Colonic mucosa (tissue), 4 donors: ENCODE measurements around the gene YPEL5. TPM values are rescaled to one million over a fixed set of nuclear protein-coding genes. Genes with fewer than 3 reads are reported as not detected.

Source experiments
- DNase-seq: peaks from one replicate; pipeline ENCODE4 v3.0.0-alpha.2; 2020
- H3K27ac ChIP-seq: fragments of 200-600 bp; one replicate; pipeline ENCODE4 v1.8.0; 2021
- H3K27me3 ChIP-seq: fragments of 200-600 bp; one replicate; pipeline ENCODE4 v1.8.0; 2021
- H3K36me3 ChIP-seq: fragments of 200-600 bp; one replicate; pipeline ENCODE4 v1.8.0; 2021
- H3K4me1 ChIP-seq: fragments of 200-600 bp; one replicate; pipeline ENCODE4 v1.8.0; 2021; ENCODE audit warnings: mild to moderate bottlenecking
- H3K4me3 ChIP-seq: fragments of 200-600 bp; one replicate; pipeline ENCODE4 v1.8.0; 2021
- H3K9ac ChIP-seq, 2 donors: one replicate each; pipeline ENCODE4 v1.7.0; 2013; ENCODE audit warnings: control low read depth in 2 of 2, low read depth in 2 of 2, low read length in 2 of 2
- H3K9me3 ChIP-seq: fragments of 200-600 bp; one replicate; pipeline ENCODE4 v1.8.0; 2021
- intact Hi-C: fragments of 100-400 bp; cut with DNase I; formaldehyde crosslinking; loops from one replicate; pipeline ENCODE4 v1.14.1; 2022
- total RNA-seq, 2 donors: library from RNA; stranded (reverse); fragmentation: NEBNext Ultra II Directional in 1 of 2; extraction: Animal tissue kit (Norgen Biotek cat#: 25700) in 1 of 2; gene quantifications; one replicate each; pipeline ENCODE4 v1.2.1, GENCODE V29; 2021
- TF ChIP-seq, protein P1 (sequence below): fragments of 200-600 bp; IDR thresholded peaks from one replicate; pipeline ENCODE4 v1.8.0; 2022; ENCODE audit warnings: antibody characterized with exemption, mild to moderate bottlenecking
- donor health status: healthy.
- donor health status: DM: no; HTN: no; CAD: no.
- donor health status: DM: no; HTN: no; CAD: no.

Gene YPEL5
- total RNA-seq, 2 donors from 2014 or later: 26.7 to 78.7 TPM

DNA sequence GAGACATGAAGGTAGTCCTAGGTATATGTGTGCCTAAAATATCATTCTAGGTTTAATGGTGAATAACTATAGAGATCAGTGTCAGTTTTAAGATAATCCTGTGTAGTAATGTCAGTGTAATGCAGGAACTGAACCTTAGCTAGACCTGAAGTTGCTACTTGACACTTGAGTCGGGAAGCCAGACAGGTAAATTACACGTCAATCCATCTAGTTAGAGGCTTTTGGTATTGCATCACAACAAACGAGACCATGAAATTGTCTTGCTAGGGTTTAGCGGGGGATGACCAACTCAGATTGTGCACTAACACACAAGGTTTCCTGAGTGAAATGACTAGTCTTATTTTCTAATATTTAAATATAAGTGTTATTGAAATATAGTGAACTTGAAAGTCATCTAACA is 2.0 kb downstream of the YPEL5 start:
- no peaks in the 10 kb centered on the region for H3K9me3 ChIP-seq
- H3K4me3 ChIP-seq: no peak overlapping the region
- intact Hi-C loops: no loop called here
- DNase-seq: no peak
- no peak overlapping the region for H3K9ac ChIP-seq
- H3K27ac ChIP-seq: no peak overlapping the region
- H3K36me3 ChIP-seq: no peaks in the 10 kb centered on the region
- H3K4me1 ChIP-seq: peaks cover 10% of the 10 kb centered on the region
- H3K27me3 ChIP-seq: no peaks in the 10 kb centered on the region
- TF ChIP-seq, protein P1, sequence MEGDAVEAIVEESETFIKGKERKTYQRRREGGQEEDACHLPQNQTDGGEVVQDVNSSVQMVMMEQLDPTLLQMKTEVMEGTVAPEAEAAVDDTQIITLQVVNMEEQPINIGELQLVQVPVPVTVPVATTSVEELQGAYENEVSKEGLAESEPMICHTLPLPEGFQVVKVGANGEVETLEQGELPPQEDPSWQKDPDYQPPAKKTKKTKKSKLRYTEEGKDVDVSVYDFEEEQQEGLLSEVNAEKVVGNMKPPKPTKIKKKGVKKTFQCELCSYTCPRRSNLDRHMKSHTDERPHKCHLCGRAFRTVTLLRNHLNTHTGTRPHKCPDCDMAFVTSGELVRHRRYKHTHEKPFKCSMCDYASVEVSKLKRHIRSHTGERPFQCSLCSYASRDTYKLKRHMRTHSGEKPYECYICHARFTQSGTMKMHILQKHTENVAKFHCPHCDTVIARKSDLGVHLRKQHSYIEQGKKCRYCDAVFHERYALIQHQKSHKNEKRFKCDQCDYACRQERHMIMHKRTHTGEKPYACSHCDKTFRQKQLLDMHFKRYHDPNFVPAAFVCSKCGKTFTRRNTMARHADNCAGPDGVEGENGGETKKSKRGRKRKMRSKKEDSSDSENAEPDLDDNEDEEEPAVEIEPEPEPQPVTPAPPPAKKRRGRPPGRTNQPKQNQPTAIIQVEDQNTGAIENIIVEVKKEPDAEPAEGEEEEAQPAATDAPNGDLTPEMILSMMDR: no peak

DNA sequence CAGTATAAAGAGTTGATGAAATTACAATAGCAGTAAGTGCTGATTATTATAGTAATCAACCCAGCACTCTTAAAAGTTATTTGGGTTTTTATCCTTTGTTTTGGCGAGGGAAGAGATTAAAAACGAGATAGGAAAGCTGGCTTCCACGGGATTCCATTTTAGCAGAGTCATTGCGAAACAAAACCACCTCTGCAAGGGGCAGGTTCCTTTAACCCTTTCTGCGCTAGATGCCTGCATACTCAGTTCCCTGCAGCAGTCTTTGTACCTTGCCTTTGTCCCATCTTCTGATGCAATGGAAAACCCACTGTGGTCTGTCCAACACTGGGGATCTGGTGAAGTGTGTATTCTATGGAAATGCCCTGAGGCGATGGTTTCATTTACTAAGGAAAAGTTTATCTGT is 2.7 kb downstream of the YPEL5 start:
- no peaks in the 10 kb centered on the region for H3K9me3 ChIP-seq
- H3K9ac ChIP-seq: no peak overlapping the region
- H3K4me3 ChIP-seq: no peak overlapping the region
- TF ChIP-seq, protein P1: no peak
- H3K27me3 ChIP-seq: no peaks in the 10 kb centered on the region
- peaks cover 10% of the 10 kb centered on the region for H3K4me1 ChIP-seq
- H3K27ac ChIP-seq: no peak overlapping the region
- no peak for DNase-seq
- H3K36me3 ChIP-seq: no peaks in the 10 kb centered on the region
- intact Hi-C loops: no loop called here

DNA sequence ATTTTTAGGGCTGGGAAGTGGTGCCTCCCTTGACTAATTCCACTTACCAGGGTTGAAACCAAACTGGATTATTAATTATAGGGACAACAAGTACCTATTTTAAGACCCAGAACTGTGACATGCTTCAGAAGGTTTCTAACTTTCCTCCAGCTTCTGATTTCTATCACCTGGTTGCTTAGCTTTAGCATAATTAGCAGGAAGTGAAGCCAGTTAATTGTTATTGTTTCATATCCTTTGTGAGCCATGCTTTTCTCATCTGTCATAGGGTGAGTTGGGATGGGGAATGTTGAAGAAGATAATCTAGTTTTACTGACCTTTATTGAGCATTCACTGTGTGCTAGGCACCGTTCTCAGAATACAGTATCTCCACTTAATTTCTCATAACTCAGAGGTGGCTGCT is 3.2 kb downstream of the YPEL5 start:
- no peak overlapping the region for H3K9ac ChIP-seq
- H3K27ac ChIP-seq: no peak overlapping the region
- TF ChIP-seq, protein P1: no peak
- no peaks in the 10 kb centered on the region for H3K9me3 ChIP-seq
- DNase-seq: no peak
- H3K4me3 ChIP-seq: no peak overlapping the region
- no peaks in the 10 kb centered on the region for H3K36me3 ChIP-seq
- peaks cover 10% of the 10 kb centered on the region for H3K4me1 ChIP-seq
- H3K27me3 ChIP-seq: no peaks in the 10 kb centered on the region
- intact Hi-C loops: no loop called here

DNA sequence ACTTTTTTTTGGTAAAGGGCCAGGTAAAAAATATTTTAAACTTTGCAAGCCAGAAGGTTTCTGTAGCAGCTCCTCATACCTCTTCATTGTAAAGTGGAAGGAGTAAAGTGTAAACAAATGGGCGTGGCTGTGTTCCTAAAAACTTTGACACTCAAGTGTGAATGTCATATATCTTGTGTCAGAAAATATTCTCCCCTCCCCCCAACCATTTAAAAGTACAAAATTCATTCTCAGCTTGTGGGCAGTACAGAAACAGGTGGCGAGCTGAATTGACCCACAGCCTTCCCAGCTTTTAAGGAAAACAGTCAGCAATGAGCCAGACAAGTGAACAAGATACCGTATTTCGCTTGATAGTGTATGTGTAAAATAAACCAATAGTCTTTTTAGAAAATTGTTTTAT is 4.0 kb downstream of the YPEL5 start:
- no peaks in the 10 kb centered on the region for H3K9me3 ChIP-seq
- no peak overlapping the region for H3K4me3 ChIP-seq
- peaks cover 18% of the 10 kb centered on the region for H3K4me1 ChIP-seq
- TF ChIP-seq, protein P1: no peak
- intact Hi-C loops: no loop called here
- no peak overlapping the region for H3K27ac ChIP-seq
- no peaks in the 10 kb centered on the region for H3K36me3 ChIP-seq
- no peak for DNase-seq
- no peaks in the 10 kb centered on the region for H3K27me3 ChIP-seq
- no peak overlapping the region for H3K9ac ChIP-seq

DNA sequence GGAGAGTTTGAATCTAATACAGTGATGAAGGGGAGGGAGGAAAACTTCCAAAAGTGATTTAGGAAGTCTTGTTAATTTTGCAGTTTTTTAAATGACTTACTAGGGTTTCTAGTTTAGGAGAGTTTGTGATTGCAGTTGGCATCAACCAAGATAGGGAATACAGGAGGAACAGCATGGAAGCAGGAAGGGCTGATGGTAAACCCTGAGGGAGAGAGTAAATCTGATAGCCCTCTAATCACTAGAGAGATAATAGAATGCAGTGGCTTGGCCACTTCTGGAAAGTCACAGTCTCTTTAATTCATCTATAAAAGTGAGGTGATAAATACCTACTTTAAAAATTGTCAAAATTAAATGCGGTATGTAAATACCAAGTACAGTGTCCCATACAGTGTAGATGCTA is 5.6 kb downstream of the YPEL5 start:
- Histone ChIP-seq H3K4me1 (peaks cover 19% of the 10 kb centered on the region), H3K36me3 (no peaks in the 10 kb centered on the region), H3K9me3 (no peaks in the 10 kb centered on the region), H3K27ac (no peak overlapping the region), H3K4me3 (no peak overlapping the region), H3K9ac (no peak overlapping the region), H3K27me3 (no peaks in the 10 kb centered on the region)
- intact Hi-C loops: no loop called here
- TF ChIP-seq, protein P1: no peak
- no peak for DNase-seq

DNA sequence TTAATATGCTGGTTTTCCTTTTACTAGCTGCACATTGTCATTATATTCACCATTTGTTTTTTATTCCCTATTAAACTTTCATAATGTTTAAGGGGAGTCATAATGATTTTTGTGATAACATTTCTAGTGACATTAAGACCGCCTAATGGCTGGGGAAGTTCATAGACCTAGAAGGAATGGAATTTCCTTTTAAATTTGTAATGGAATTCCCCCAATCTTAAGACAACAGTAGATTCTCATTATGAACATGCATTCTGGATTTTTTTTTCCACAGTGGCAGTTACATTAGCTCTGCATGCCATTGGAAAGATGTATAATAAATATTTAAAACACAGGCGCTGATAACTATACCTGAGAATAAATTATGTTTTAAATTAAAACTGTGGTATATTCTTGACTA is 8.4 kb downstream of the YPEL5 start:
- Histone ChIP-seq H3K4me3 (no peak overlapping the region), H3K27me3 (no peaks in the 10 kb centered on the region), H3K9me3 (no peaks in the 10 kb centered on the region), H3K9ac (no peak overlapping the region), H3K4me1 (peaks cover 13% of the 10 kb centered on the region), H3K36me3 (peaks cover 6% of the 10 kb centered on the region), H3K27ac (no peak overlapping the region)
- DNase-seq: no peak
- TF ChIP-seq, protein P1: no peak
- intact Hi-C loops: no loop called here
